Measurements from ENCODE around the gene RIC3.

GRCh38 chr11:8138526-8138925 is 30.3 kb downstream of the RIC3 start:
- TF ChIP-seq EZH2 (IDR thresholded peaks at IDR 0.05) (no peak), POLR2AphosphoS5 (IDR thresholded peaks at IDR 0.05; ENCODE audit: low read depth, low read length) (no peak), CTCF (IDR thresholded peaks at IDR 0.05 in 2 of 3, conservative IDR thresholded peaks at IDR 0.05 in 1 of 3; ENCODE audit: borderline replicate concordance in 1 of 3, insufficient read depth in 1 of 3, low read depth in 2 of 3, low read length in 2 of 3) (no peak), POLR2A (IDR thresholded peaks at IDR 0.05; ENCODE audit: borderline replicate concordance, extremely low read depth, insufficient read depth, insufficient read length) (no peak)
